ENCODE measurements around the gene MR1. TPM values are rescaled to one million over a fixed set of nuclear protein-coding genes. Genes with fewer than 3 reads are reported as not detected.

MR1 gene
- total and polyA plus RNA-seq, 2 of the 13 experiments (the other 11 are each of a cell fraction or from before 2014, with no cell fraction given), result 7.7 to 10.4 TPM

GRCh38 chr1:181089676-181090544, 56.1 kb downstream of the MR1 start (continued):
- TF ChIP-seq SOX5 (CRISPR knock-in tag; IDR thresholded peaks at IDR 0.05; ENCODE audit: borderline replicate concordance) (no peak), ZNF225 (CRISPR knock-in tag; IDR thresholded peaks at IDR 0.05) (no peak), NCOA1 (CRISPR knock-in tag; IDR thresholded peaks at IDR 0.05) (no peak), KAT7 (CRISPR knock-in tag; IDR thresholded peaks at IDR 0.05; ENCODE audit: borderline replicate concordance) (no peak; the same call in 1 of the 2 replicates), ZNF512 (CRISPR knock-in tag; IDR thresholded peaks at IDR 0.05) (no peak), HDAC6 (IDR thresholded peaks at IDR 0.05; ENCODE audit: low read depth, low read length) (no peak), ZNF451 (CRISPR knock-in tag; IDR thresholded peaks at IDR 0.05) (peak; percentile 28; the same call in 1 of the 2 replicates), NFE2 (CRISPR knock-in tag; IDR thresholded peaks at IDR 0.05) (no peak), ZNF441 (CRISPR knock-in tag; IDR thresholded peaks at IDR 0.05; ENCODE audit: borderline replicate concordance) (no peak; the same call in 1 of the 2 replicates), TEAD3 (CRISPR knock-in tag; optimal IDR thresholded peaks at IDR 0.05; ENCODE audit: borderline replicate concordance) (no peak), ZSCAN29 (CRISPR knock-in tag; conservative IDR thresholded peaks at IDR 0.05) (no peak), ZNF569 (CRISPR knock-in tag; IDR thresholded peaks at IDR 0.05; ENCODE audit: borderline replicate concordance) (no peak), SRSF9 (IDR thresholded peaks at IDR 0.05; ENCODE audit: borderline replicate concordance, insufficient read depth, low read depth, low read length, poor library complexity, severe bottlenecking) (no peak), ESRRA (CRISPR knock-in tag; IDR thresholded peaks at IDR 0.05; ENCODE audit: low read depth) (no peak), YEATS4 (CRISPR knock-in tag; IDR thresholded peaks at IDR 0.05; ENCODE audit: borderline replicate concordance) (no peak; the same call in 1 of the 2 replicates), RAD21 (CRISPR knock-in tag; IDR thresholded peaks at IDR 0.05) (no peak), SP4 (CRISPR knock-in tag; IDR thresholded peaks at IDR 0.05) (peak; percentile 47; the same call in 1 of the 2 replicates), HOXD1 (CRISPR knock-in tag; IDR thresholded peaks at IDR 0.05) (no peak), CTCF (CRISPR knock-in tag; IDR thresholded peaks at IDR 0.05) (no peak)
- TF ChIP-seq, protein P1, sequence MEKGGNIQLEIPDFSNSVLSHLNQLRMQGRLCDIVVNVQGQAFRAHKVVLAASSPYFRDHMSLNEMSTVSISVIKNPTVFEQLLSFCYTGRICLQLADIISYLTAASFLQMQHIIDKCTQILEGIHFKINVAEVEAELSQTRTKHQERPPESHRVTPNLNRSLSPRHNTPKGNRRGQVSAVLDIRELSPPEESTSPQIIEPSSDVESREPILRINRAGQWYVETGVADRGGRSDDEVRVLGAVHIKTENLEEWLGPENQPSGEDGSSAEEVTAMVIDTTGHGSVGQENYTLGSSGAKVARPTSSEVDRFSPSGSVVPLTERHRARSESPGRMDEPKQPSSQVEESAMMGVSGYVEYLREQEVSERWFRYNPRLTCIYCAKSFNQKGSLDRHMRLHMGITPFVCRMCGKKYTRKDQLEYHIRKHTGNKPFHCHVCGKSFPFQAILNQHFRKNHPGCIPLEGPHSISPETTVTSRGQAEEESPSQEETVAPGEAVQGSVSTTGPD (CRISPR knock-in tag; IDR thresholded peaks at IDR 0.05), result no peak
- TF ChIP-seq, protein P2, sequence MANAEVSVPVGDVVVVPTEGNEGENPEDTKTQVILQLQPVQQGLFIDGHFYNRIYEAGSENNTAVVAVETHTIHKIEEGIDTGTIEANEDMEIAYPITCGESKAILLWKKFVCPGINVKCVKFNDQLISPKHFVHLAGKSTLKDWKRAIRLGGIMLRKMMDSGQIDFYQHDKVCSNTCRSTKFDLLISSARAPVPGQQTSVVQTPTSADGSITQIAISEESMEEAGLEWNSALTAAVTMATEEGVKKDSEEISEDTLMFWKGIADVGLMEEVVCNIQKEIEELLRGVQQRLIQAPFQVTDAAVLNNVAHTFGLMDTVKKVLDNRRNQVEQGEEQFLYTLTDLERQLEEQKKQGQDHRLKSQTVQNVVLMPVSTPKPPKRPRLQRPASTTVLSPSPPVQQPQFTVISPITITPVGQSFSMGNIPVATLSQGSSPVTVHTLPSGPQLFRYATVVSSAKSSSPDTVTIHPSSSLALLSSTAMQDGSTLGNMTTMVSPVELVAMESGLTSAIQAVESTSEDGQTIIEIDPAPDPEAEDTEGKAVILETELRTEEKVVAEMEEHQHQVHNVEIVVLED (CRISPR knock-in tag; IDR thresholded peaks at IDR 0.05; ENCODE audit: borderline replicate concordance), result no peak
